T-helper 2 cell treated with Interferon-gamma antibody and Interleukin-4, amounts not matched to agents 100 ng/mL and 5 ng/mL, for 36 hours (primary cell): ENCODE data around the gene ZNF784. TPM values are rescaled to one million over a fixed set of nuclear protein-coding genes. Genes with fewer than 3 reads are reported as not detected.

Experiments used
- intact Hi-C: fragments of 100-400 bp; cut with micrococcal nuclease; formaldehyde crosslinking; loops from one replicate; pipeline ENCODE4 v1.15.1; 2023
- total RNA-seq: library from RNA; stranded (reverse); gene quantifications from 2 replicates; pipeline ENCODE4 v1.2.3, GENCODE V29; 2022

ZNF784 gene, protein sequence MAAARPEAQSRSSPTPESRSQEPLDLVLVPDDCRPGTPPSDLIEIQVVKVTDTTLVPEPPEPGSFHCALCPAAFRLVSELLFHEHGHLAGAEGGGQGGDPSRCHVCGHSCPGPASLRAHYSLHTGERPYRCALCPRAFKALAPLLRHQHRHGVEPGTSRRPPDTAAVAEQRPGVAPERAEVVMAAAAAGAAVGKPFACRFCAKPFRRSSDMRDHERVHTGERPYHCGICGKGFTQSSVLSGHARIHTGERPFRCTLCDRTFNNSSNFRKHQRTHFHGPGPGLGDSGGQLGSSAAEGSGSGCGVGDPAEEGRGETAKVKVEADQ
- 4.9 and 5.0 TPM in 2 replicates for total RNA-seq

DNA sequence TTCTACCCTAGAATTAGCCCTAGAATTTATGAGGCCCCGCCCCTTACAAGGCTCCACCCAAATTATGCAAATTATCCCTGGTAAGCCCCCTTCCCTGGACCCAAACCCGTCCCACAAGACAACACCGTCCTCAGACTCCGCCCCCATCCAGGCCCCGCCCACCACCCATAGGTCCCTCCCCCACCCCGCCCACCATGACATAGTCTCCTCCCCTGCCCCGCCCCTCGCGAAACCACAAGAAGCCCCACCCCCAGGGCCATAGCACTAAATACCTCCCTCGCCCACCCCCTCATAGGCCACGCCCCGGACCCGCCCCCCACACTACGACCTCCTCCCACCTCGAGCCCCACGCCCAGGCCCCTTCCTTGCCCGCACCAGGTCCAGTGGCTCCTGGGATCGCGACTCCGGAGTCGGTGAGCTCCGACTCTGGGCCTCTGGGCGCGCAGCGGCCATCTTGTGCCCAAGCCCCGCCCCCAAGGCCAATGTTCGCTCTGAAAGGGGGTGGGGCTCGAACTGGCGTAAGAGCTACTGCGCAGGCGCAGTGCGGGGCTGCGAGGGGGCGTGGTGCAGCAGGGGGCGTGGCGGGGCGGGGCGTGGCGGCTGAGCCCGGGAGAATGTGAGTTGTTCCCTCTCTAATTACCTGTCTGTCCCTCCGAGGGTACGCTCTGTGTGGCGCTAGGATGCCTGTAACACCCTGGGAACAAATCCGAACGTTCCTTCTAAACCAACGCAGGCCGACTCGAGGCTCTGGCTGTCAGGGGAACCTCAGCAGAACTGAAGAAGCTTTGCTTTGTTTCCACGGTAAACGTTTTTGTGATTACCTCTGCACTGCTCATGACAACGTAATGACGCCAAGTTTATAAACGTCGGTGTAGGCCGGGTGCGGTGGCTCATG is at the start of gene ZNF784:
ZNF784 (minus strand) TSS at position 458 of the 895 bp plus-strand sequence; CDS start at position 453, 5 bp downstream.
- intact Hi-C loops = loop anchor here (1.0 kb wide), 4 partner anchors 19 to 163 kb away; partner anchors contain the start of genes FIZ1, ISOC2, ZNF579 and ZNF865

DNA sequence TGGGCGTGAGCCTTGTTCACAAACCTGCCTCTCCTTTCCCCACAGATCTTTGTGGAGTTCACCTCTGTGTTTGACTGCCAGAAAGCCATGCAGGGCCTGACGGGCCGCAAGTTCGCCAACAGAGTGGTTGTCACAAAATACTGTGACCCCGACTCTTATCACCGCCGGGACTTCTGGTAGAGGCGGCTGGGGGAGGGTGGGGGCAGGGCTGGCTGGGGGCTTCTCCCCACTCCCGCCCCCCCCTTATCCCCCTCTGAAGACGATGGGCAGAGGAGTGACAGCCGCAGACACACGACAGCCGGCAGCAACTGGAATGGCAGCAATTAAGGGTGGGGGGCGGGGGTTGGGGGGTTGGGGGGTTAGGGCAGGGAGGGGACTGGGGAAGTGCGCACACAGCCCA is 49.5 kb upstream of the ZNF784 start:
- intact Hi-C loops = loop anchor here (2.0 kb wide), 1 partner anchor 39 kb away; no protein-coding TSS in a partner anchor

DNA sequence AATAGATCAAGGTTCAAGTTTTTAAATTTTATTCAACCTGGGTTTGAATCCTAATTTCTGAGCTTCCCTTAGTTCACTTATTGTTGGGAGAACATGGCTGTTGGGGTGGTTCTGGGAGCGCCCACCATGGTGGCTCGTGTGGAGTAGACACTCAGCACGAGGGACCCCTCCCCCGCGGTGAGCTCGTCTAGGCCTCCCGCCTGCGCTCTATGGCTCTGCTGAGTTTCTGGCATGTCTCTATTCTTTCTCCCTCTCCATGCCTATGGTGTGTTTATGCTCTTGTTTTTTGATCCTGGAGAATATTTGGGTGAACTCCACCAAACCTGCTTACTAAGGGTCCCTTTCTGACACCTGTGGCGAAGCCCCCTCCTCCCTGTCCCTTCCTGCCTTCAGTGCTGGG is 49.1 kb upstream of the ZNF784 start:
- intact Hi-C loops = no loop called here

DNA sequence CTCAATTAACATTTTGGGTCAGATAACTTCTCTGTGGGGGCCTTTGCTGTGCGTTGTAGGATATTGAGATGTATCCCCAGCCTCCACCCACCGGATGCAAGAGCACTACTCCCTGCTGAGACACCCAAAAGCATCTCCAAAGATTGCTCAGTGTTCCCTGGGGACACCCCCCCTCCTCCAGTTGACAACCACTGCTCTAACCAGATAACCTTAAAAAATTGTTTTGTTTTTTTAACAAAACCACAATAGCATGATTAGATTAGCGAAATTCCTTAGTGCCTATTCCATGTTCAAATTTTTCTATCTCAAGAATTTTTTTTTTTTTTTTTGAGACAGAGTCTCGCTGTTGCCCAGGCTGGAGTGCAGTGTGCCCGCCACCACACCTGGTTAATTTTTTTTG is 48.1 kb upstream of the ZNF784 start:
- intact Hi-C loops = no loop called here

DNA sequence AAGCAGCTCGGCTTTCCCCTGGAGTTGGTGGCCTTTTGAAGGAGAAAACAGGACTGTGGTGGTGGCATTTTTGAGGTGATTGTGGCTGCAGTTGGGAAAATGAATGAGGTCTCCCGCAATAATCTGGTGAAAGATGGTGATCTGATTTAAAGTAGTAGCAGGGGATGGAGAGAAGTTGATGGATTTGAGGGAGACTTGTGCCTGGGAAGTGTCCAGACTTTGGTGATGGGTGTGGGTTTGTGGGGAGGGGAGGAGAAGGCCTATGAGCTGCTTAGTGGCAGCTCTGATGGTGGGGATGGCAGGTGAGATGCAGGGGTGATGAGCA is 46.6 kb upstream of the ZNF784 start:
- intact Hi-C loops = no loop called here

DNA sequence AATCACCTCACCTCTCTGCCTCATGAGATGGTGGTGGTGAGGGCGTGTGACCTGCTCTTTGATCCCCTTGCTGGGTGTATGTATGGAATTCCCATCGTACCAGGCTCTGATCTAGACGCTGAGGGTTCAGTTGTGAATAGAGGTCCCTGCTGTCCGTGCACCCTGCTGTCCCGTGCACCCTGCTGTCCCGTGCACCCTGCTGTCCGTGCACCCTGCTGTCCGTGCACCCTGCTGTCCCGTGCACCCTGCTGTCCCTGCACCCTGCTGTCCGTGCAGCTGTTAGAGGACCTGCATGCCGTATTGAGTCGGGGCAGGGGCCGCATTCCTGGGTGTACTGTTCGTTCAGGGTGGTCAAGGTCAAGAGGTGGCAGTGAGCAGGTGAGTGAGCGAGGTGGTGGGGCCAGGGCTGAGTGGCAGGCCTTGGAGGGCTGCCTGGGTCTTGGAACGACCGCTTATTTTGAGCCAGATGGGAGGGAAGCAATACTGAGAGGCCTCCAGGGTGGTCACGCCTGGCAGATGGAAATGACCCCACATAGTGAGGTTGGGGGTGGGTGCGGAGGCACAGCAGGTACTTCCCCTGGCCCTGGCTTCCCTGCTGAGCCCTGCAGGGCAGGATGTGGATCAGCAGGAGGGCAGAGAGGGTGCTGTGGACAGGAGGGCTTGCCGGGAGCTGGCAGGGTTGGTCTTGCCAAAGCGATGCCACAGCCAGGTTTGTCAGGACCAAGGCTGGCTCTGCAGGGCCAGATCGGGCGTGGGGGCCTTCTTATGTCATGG is 46.1 kb upstream of the ZNF784 start:
- intact Hi-C loops = no loop called here

DNA sequence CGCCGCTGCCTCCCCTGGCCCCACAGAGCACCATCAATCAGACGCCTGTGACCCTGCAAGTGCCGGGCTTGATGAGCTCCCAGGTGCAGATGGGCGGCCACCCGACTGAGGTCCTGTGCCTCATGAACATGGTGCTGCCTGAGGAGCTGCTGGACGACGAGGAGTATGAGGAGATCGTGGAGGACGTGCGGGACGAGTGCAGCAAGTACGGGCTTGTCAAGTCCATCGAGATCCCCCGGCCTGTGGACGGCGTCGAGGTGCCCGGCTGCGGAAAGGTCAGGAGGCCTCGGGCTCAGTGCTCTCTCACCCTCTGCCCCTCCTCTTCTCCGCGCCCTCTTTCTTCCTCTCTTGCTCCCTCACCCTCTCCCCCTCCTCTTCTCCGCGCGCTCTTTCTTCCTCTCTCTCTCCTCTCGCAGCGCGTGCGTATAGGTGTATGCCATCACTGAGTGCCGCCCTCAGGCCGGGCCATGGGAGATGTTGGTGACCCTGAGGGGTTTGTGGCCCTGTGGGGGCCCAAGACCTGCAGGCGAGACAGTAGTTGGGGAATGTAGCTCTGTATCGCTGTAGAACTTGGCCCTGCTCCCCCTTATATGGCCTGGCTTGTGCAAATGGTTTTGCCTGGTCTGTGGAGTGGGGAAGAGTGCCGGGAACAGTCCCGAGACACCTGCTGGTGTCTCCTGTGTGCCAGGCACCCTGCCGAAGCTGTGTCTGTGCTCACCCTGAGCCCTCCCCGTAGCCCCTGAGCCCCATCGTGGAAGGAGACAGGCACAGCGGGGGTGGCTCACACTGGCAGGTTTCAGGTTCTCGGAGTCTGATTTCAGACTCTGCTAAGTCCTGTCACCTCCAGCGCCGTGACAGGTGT is 45.3 kb upstream of the ZNF784 start:
- intact Hi-C loops = no loop called here

DNA sequence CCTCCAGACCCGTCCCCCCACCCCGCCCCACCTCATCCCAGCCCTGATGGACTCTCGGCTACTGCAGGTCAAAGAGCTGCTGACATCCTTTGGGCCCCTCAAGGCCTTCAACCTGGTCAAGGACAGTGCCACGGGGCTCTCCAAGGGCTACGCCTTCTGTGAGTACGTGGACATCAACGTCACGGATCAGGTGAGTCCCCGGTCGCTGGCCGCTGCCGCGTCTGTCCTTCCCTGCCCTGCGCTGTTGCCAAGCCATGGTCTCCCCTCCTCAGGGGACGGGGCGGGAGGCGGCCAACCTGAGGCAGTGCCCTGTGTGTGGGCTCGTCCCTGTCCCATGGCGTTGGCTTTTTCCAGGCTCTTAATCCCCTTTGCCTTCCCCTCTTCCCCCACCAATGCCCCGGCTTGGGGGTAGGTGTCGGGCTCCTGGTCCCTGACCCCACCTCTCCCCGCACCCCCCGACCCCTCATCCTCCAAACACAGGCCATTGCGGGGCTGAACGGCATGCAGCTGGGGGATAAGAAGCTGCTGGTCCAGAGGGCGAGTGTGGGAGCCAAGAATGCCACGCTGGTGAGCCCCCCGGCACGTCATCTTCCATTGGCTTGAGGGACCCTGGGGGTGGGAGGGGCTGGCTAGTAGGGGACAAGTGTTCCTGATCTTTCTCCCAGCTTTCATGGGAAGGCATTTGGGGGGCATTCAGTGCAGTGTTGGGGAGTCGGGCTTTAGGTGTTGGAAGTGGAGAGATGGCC is 44.4 kb upstream of the ZNF784 start:
- intact Hi-C loops = no loop called here

DNA sequence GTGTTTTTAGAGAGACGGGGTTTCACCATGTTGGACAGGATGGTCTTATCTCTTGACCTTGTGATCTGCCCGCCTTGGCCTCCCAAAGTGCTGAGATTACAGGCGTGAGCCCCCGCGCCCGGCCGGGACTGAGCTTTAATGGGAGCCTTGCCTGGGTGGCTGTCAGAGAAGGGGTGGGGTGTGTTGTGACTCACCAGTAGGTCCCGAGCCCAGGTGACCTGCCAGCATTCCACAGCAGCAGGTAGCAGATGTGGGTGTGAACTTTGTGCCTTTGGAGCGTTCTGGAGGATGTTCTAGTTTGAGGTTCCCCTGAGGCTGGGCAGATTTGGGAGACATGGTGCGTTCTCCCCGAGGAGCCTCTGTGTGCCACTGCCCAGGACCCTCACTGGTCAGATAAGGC is 43.6 kb upstream of the ZNF784 start:
- intact Hi-C loops = no loop called here

DNA sequence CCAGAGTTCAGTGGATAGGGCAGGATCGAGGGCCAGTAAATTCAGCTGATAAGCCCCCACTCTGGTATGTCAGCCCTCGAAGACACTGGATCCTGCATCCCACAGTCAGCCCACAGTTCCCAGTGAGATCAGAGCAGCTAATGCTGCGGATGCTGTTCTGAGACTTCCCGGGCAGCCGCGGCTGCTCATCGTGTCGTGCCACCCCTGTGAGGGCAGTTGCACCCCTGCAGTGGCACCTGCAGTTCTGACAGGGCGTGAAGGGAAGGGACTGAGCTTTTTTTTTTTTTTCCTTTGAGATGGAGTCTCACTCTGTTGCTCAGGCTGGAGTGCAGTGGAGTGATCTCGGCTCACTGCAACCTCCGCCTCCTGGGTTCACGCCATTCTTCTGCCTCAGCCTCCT is 43.1 kb upstream of the ZNF784 start:
- intact Hi-C loops = no loop called here

DNA sequence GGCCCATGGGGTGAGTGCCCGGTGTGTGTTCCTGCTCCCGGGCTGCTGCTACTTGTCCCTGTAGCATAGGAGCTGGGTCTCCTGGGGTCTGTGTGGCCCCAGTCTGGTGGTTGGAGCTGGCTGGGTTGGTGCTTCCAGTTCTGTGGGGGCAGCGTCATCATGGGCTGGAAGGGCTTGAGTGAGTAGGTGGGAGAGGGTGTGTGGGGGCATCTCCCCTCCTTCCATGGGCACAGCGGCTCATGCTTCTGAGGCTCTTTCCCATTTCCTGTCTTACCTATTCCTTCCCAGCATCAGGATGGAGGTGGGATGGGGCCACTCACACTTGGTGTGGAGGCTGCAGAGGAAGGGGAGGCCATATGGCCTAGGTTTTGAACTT is 42.6 kb upstream of the ZNF784 start:
- intact Hi-C loops = no loop called here

DNA sequence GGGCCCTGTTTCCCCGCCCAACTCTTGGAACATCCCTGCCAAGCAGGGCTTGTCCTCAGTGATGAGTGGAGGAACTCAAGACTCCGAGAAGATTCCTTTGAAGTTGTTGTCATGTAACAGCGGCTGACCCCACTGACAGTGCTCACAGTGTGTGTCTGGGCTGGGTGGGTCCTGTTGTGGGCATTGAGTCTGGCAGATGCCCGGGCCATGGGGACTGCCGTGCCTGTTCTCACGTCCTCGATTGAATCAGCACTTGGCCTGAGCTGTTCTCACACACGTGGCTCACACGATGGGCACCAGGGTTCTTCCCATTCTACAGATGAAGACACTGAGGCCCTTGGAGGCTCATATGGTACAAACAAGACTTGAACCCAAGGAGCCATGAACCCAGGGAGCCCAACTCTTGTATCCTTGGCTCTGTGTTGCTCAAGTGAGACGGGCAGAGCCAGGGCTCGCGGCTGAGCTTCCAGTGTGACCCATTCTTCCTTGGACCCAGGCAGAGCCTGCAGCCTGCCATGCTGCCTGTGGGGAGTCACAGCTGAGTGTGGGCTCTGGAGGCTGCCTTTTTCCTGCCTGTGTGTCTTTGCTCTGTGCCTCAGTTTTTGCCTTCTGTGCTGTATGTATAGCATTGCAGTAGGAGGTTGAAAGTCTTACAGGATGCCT is 42.1 kb upstream of the ZNF784 start:
- intact Hi-C loops = no loop called here

DNA sequence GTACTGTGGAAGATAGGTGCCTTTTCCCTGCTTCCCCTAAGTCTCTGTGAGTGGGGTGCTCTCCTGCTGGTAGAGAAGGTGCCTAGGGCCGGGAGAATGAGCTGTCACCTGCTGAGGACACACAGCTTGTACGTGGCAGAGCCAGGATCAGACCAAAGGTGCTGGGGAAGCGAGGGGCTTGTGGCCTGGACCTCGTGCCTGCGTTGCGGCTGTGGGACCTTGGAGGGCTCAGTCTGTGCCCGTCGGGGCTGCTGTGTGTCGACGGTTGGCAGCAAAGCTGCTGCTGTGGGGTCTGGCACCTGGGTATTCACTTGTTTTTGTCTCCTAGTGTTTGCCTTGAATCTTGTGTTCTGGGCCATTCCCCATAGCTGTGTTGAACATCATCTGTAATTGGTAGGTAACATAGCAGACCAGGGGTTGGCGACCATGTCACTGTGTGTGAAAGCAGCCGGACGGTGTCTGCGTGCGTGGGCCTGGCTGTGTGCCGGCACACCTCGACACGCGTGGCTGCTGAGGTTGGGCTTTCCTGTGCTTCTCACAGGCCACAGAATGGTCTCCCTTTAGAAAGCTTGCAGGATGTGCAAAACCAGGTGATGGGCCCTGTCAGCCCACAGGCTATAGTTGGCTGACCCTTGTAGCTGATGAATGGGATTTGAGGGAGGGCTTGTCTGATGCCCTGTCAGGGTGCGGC is 39.6 kb upstream of the ZNF784 start:
- intact Hi-C loops = no loop called here

DNA sequence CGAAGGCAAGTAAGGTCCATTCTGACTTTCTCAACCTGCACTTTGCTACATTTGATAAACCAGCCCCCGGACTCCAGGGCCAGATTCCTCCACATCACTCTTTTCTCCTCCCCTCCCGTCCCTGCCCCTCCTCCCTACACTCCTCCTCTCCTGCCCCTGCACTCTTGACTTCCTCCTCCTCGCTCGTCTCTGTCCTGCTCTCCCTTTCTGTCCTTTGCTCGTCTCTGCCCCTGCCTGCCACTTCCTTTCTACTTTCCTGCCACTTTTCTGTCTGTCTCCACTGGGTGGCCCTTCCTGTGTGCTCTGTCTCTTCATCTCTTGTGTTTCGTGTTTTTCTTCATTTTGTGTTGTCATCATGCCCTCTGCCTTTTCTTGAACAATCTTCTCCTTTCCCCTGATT is 37.5 kb upstream of the ZNF784 start:
- intact Hi-C loops = no loop called here

DNA sequence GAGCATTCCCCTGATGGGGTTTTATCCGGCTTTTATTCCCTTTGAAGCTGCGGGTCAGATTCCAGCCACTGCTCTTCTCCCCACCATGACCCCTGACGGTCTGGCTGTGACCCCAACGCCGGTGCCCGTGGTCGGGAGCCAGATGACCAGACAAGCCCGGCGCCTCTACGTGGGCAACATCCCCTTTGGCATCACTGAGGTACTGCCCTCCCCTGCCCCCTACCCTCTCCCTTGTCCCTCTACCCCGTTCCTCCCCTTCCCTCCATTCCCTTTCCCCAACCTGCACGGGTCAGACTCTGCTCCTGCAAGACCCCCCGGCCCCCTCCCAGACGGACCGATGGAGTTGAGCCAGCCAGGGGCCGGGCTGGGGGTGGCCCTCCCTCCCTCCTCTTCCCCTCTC is 36.6 kb upstream of the ZNF784 start:
- intact Hi-C loops = no loop called here

DNA sequence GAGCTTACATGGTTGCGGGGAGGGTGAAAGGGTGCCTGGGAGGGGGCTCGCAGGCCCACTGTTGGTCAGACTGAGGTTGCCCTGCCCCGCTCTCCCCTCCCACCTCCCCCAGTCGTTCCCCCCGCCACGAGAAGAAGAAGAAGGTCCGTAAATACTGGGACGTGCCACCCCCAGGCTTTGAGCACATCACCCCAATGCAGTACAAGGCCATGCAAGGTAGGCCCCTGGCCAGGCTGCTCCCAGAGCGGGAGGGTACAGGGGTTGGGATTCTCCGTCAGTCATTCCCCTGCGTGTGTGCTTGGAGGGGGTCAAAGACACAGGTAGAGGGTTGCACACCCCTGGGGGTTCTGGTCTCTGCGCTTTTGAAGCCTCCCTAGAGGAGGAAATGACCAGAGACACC is 36.0 kb upstream of the ZNF784 start:
- intact Hi-C loops = no loop called here

DNA sequence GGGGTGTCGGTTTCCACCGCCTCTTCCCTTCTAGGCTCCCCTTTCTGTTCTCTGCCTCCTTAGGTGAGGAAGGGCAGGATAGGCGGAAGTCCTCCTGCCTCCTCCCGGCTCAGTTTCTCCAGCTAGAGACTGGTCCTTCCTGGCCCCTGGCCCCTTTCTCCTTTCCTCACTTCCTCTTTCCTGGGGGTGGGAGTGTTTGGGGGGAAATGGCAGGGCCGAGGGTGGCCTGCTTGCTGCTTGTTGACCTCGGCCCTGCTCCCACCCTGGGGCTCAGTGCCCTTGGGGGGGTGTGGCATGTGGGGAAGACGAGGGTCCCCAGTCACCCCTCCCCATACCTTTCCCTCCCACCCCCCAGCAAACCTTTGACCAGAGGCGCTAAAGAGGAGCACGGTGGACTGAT is 35.5 kb upstream of the ZNF784 start:
- intact Hi-C loops = loop anchor here (10.0 kb wide), 1 partner anchor 655 kb away; the partner anchor contains the start of gene ZSCAN5A

DNA sequence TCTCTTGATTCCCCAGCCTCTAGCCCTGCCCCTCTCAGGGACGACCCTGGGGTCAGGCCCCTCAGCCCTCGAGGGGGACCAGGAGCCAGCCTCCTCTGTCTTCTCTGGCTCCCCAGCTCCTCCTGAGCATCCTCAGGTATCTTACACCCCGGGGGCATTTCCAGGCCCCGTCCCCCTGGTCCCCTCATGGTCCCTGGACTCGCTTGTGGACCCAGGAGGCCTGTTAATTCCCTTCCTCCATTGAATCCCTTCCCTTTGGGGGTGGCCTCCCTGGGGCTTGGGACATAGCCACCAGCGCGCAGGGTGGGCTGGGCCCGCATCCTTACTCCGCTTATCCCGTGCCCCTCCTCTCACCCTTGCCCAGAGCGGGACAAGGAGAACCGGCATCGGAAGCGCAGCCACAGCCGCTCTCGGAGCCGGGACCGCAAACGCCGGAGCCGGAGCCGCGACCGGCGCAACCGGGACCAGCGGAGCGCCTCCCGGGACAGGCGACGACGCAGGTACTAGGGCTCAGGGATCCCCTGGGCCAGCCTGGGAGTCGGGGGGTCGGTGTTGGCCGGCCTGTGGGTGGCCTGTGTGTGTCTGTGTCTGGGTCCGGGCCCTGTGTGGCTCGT is 34.6 kb upstream of the ZNF784 start:
- intact Hi-C loops = loop anchor here (10.0 kb wide), 1 partner anchor 656 kb away; the partner anchor contains the start of gene ZSCAN5A
